Limb (tissue), 2 donors: ENCODE data around the gene PLXDC1.

Source experiments
- DNase-seq, 2 donors: peaks; one replicate each; pipeline ENCODE4 v3.0.0-alpha.2; 2016; ENCODE audit errors: extremely low spot score in 2 of 2

PLXDC1 gene

DNA sequence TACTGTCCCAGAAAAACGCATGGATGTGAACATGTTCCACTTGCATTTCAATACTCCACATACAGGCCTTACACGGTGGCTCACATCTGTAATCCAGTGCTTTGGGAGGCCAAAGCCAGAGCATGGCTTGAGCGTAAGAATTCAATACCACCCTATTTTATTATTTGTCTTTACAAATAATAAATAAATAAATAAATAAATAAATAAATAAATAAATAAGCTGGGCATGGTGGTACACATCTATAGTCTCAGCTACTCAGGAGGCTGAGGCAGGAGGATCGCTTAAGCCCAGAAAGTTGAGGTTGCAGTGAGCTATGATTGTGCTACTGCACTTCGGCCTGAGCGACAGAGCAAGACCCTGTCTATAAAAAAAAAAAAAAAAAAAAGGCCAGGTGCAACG lies 53.9 kb downstream of the PLXDC1 start:
- no peak for DNase-seq

- no peak for DNase-seq
These were observed 54.3 kb downstream of the PLXDC1 start for GRCh38 chr17:39097150-39097519.

- DNase-seq, result peak in 1 of 2 donors; percentile 17
These were observed 54.8 kb downstream of the PLXDC1 start for GRCh38 chr17:39096508-39097149.

- DNase-seq, result no peak
These were observed 56.1 kb downstream of the PLXDC1 start for GRCh38 chr17:39095309-39095686.

DNA sequence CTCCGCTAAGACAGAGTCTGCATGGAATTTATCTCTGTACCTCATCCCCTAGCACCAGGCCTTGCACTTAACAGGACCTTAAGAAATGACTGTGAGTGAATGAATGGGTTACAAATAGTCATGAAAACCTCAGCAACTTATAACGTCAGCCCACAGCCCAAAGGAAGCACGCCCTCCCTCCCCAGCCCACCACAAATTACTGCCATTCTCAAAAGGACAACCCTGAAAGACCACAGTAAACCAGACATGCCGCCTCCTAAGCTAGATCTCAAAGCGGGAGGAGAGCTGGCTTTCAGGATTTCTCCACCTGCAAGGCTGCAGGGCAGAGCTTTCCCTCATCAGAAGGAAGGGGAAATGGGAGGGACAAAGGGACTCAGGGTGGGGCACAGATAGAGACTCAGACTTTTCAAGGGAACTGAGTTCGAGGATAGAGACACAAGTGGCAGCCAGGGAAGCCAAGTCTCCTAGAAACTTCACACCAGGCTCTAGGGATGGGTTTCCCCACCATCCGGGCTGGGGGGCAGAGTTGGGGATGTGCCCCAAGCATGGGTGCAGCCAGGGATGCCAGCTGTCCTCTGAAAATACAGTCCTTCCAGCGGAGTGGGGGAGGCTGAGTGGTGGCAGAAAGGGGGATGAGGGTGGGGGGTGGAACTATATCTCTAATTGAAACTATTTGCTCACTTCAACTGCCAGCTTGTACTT lies 56.7 kb downstream of the PLXDC1 start:
- no peak for DNase-seq

DNA sequence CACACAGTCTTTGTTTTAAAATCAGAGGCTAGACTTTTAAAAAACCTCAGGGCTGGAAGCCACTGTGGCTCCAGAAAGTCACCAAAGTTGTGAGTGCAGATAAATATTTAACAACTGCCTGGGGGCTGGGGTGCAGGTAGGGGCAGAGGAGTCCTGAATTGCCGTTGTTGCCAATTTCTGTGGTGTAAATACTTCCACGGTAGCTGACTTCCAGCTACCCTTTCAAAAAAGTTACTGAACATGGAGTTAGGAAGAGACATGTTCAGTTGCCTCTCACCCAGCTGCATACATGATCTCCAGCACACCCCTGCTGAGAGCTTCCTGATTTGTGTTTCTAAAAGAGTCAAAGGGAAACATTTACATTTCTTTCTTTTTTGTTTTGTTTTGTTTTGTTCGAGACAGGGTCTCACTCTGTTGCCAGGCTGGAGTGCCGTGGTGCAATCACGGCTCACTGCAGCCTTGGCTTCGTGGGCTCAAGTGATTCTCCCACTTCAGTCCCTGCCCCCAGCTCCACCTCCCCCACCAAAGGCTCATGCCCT lies 58.7 kb downstream of the PLXDC1 start:
- DNase-seq, result no peak

DNA sequence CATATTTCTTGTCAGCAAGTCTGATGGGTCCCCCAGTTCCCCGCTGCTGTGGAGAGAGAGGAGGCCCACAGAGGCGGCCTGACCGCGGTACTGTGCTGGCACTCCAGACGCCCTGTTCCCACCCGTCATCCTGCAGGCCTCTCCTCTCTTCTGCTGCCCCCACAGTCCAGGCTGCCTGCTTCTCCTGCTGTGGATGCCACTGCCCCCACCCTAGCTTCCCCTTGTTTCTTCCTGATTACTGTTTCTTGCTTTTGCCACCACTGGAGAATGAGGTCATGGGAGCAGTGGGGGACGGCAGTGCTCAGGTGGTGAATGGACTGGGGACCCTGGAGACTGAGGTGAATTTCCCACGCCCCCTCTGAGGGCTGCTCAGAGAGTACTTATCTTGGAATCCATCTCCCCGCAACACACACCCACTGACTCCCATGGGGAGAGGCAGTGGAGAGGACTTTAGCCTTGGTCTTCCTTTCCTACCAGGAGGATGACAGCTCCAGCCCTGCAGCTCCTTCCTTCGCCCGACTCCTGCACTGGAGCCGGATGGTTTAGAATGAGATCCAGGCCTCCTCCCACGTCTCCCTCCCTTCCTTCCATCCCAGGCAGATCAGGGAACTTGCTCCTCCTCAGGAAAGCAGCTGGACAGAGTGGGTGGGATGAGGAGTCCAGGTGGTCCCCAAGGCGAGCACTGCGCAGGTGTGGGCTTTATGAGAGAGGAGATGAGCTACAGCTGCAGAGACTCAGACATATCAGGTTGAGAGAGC lies 60.4 kb downstream of the PLXDC1 start:
- no peak for DNase-seq

DNA sequence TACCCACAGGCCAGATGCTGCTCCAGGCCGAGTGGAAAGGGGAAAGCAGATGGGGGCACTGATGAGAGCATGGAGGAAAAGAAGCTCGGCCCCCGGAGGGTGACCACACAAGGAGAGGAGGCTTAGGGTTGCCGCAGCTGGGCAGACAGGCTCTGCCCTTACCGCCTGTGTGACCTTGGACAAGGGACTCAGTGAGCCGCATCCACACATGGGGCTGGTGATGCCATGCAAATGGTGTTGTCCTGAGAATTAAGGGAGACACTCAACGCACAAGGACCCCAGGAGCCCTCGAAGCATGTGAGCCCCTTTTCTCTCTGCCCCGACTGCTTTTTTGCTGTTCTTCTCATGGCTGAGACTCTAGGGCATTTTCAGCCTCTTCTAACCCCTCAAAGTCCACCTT lies 61.0 kb downstream of the PLXDC1 start:
- DNase-seq, result no peak

GRCh38 chr17:39084558-39084957 lies 66.9 kb downstream of the PLXDC1 start:
- no peak for DNase-seq

DNA sequence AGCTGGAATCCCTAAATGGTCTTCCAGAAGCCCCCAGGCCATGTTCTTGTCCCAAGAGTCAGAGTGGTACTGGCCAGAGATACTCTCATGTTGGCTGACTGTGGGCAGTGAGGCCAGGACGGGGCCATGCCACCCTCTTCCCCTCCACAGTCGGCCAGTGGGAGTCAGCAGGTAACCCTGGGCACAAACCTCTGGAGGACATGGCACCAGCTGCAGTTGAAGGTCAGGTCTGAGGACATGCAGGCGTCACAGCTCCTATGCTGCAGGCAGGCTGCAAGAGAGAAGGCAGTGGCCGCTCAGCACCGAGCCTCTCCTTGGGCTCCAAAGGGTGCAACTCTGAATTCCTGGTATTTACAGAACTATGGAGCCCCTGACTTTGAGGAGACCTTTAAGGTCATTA lies 68.2 kb downstream of the PLXDC1 start:
- DNase-seq, result no peak

DNA sequence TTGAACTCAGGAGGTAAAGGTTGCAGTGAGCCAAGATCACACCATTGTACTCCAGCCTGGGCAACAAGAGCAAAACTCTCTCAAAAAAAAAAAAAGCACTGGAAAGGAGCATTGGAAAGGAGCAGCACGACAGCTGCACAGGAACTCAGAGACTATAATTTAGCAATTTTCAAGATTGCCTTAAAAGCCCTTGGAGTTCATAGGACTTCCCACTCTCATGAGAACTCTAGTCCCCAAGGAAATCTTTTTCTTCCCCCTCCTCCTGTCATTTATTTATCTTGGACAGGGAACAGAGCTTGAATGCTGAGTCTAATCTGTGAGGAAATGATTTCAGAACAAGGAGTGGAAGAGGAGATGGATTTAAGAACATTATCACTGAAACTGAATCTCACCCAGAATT lies 69.0 kb downstream of the PLXDC1 start:
- no peak for DNase-seq

GRCh38 chr17:39081851-39082250 lies 69.6 kb downstream of the PLXDC1 start:
- no peak for DNase-seq

- DNase-seq, result peak in 1 of 2 donors; percentile 57
These were observed 70.9 kb downstream of the PLXDC1 start for GRCh38 chr17:39080421-39081078.

- DNase-seq, result no peak
These were observed 71.6 kb downstream of the PLXDC1 start for GRCh38 chr17:39079836-39080235.

DNA sequence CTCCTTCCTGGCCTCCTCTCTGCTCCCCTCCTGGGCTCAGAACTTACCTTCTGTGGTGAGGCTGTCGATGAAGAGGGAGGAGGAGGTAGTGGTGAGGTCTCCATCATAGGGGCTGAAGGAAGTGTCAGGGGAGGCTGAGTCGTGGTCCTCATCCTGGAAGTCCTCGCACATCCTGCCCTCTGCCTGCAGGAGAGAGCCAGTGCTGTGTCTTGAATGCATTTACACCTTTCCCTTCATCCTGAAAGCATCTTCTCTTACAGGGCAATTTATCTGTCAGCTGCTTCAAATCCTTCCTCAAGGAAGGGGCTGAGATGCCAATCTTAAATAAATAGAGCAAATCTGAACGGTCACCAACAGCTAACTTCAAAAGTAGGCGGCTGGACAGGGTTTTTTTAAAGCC lies 73.6 kb downstream of the PLXDC1 start:
- DNase-seq, result no peak

DNA sequence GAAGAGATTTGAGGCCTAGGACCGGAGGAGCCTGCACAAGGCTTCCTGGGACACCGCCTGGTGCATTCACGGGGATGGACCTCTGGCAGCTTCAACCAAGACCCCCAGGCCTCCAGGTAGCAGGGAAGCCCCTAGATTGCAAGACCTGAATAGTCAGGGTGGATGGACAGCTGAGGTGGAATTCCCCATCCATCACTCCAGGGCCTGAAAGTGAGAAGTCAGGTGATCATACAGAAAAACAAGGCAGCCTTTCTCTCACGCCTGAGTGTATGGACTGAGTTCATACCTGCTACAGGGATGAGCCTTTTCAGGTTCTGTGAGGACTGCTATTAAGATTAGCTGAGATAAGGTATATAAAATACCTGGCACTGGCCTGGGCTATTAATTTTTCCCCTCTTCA lies 74.2 kb downstream of the PLXDC1 start:
- DNase-seq, result no peak

- DNase-seq, result no peak
These were observed 76.8 kb downstream of the PLXDC1 start for GRCh38 chr17:39074676-39075075.

- DNase-seq, result no peak
These were observed 77.5 kb downstream of the PLXDC1 start for GRCh38 chr17:39073916-39074315.

- DNase-seq, result no peak
These were observed 78.1 kb downstream of the PLXDC1 start for GRCh38 chr17:39073353-39073752.

DNA sequence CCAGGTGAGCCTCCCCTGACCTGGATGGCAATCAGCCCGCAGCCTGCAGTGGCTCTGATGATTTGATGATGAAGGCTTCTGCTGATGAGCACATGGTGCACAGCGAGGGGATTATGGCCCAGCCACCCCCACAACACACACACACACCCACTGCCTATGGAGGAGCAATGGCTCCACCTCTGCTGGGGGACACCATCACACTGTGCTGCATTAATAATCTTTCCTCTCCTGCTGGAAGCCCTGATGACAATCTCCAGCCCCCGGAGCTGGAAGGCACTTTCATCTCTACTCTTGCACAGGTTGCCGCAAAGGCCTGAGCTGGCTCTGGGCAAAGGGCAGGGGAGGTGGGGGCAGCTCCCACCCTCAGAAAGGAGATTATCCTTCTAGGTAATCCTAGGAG lies 79.9 kb downstream of the PLXDC1 start:
- DNase-seq, result no peak

- no peak for DNase-seq
These were observed 82.2 kb downstream of the PLXDC1 start for GRCh38 chr17:39069114-39069756.
